ENCODE data around the gene ASIC1. TPM values are rescaled to one million over a fixed set of nuclear protein-coding genes. Genes with fewer than 3 reads are reported as not detected.

The ASIC1 gene
- total RNA-seq, 1 experiment from 2014 or later: 6.0 TPM

GRCh38 chr12:50051101-50051806, 6.1 kb upstream of the ASIC1 start:
- Histone ChIP-seq H3F3A (ENCODE audit: low read length, unreplicated experiment) (no peaks in the 10 kb centered on the region), H3K9ac (ENCODE audit: low read length) (no peak overlapping the region), H3K9me2 (replicated peaks; ENCODE audit: low read length) (no peaks in the 10 kb centered on the region), H3K79me2 (ENCODE audit: low read length) (no peaks in the 10 kb centered on the region), H3K4me1 (ENCODE audit: insufficient read depth, low read length) (peaks cover 3% of the 10 kb centered on the region), H3K4me2 (ENCODE audit: low read length) (no peak overlapping the region), H3K36me3 (ENCODE audit: low read depth, low read length) (no peaks in the 10 kb centered on the region), H3K9me3 (ENCODE audit: low read length) (no peaks in the 10 kb centered on the region), H4K20me1 (ENCODE audit: low read length) (no peaks in the 10 kb centered on the region), H3K27me3 (ENCODE audit: low read length) (no peaks in the 10 kb centered on the region), H3K4me3 (ENCODE audit: low read length) (no peak overlapping the region), H3K27ac (ENCODE audit: low read length) (no peak overlapping the region), H2AFZ (ENCODE audit: low read length) (no peak overlapping the region)
- ChIA-PET POLR2A (ENCODE audit: unreplicated experiment) (no interaction called here), CTCF (no interaction called here)
- TF ChIP-seq EZH2 (IDR thresholded peaks at IDR 0.05; ENCODE audit: low read length, unreplicated experiment) (no peak), EZH2phosphoT487 (IDR thresholded peaks at IDR 0.05; ENCODE audit: borderline replicate concordance, low read length) (no peak), CTCF (conservative IDR thresholded peaks at IDR 0.05; ENCODE audit: low read depth, low read length) (no peak)
- intact Hi-C loops (cut with micrococcal nuclease): no loop called here
- BruUV-seq (replicated peaks): no TSS peak
- DNase-seq (no peak), ATAC-seq (no peak)

GRCh38 chr12:50052544-50052943, 4.9 kb upstream of the ASIC1 start:
- H3K9me3 ChIP-seq (ENCODE audit: low read length): no peaks in the 10 kb centered on the region
- intact Hi-C loops (cut with micrococcal nuclease): no loop called here
- CTCF ChIA-PET: no interaction called here
- H3K9me2 ChIP-seq (replicated peaks; ENCODE audit: low read length): no peaks in the 10 kb centered on the region
- no peak for ATAC-seq
- no peaks in the 10 kb centered on the region for H3K79me2 ChIP-seq (ENCODE audit: low read length)
- no TSS peak for BruUV-seq (replicated peaks)
- H4K20me1 ChIP-seq (ENCODE audit: low read length): no peaks in the 10 kb centered on the region
- peaks cover 11% of the 10 kb centered on the region for H3K4me1 ChIP-seq (ENCODE audit: insufficient read depth, low read length)
- no peaks in the 10 kb centered on the region for H3F3A ChIP-seq (ENCODE audit: low read length, unreplicated experiment)
- no peak overlapping the region for H3K27ac ChIP-seq (ENCODE audit: low read length)
- no peak overlapping the region for H3K9ac ChIP-seq (ENCODE audit: low read length)
- H3K27me3 ChIP-seq (ENCODE audit: low read length): no peaks in the 10 kb centered on the region
- POLR2A ChIA-PET (ENCODE audit: unreplicated experiment): no interaction called here
- H3K4me3 ChIP-seq (ENCODE audit: low read length): no peak overlapping the region
- no peak for TF ChIP-seq CTCF (conservative IDR thresholded peaks at IDR 0.05; ENCODE audit: low read depth, low read length)
- TF ChIP-seq EZH2phosphoT487 (IDR thresholded peaks at IDR 0.05; ENCODE audit: borderline replicate concordance, low read length): no peak
- no peak for TF ChIP-seq EZH2 (IDR thresholded peaks at IDR 0.05; ENCODE audit: low read length, unreplicated experiment)
- H3K36me3 ChIP-seq (ENCODE audit: low read depth, low read length): no peaks in the 10 kb centered on the region
- H2AFZ ChIP-seq (ENCODE audit: low read length): no peak overlapping the region
- H3K4me2 ChIP-seq (ENCODE audit: low read length): no peak overlapping the region
- no peak for DNase-seq

GRCh38 chr12:50052964-50053363, 4.4 kb upstream of the ASIC1 start:
- H3K9me3 ChIP-seq (ENCODE audit: low read length): no peaks in the 10 kb centered on the region
- TF ChIP-seq EZH2 (IDR thresholded peaks at IDR 0.05; ENCODE audit: low read length, unreplicated experiment) (no peak), CTCF (conservative IDR thresholded peaks at IDR 0.05; ENCODE audit: low read depth, low read length) (no peak), EZH2phosphoT487 (IDR thresholded peaks at IDR 0.05; ENCODE audit: borderline replicate concordance, low read length) (no peak)
- H3K27ac ChIP-seq (ENCODE audit: low read length): no peak overlapping the region
- no peaks in the 10 kb centered on the region for H3K9me2 ChIP-seq (replicated peaks; ENCODE audit: low read length)
- ChIA-PET CTCF (no interaction called here), POLR2A (ENCODE audit: unreplicated experiment) (no interaction called here)
- H3K36me3 ChIP-seq (ENCODE audit: low read depth, low read length): no peaks in the 10 kb centered on the region
- H3K9ac ChIP-seq (ENCODE audit: low read length): no peak overlapping the region
- BruUV-seq (replicated peaks): no TSS peak
- ATAC-seq: no peak
- DNase-seq: no peak
- no peaks in the 10 kb centered on the region for H3F3A ChIP-seq (ENCODE audit: low read length, unreplicated experiment)
- H3K27me3 ChIP-seq (ENCODE audit: low read length): no peaks in the 10 kb centered on the region
- H3K4me1 ChIP-seq (ENCODE audit: insufficient read depth, low read length): peaks cover 11% of the 10 kb centered on the region
- intact Hi-C loops (cut with micrococcal nuclease): no loop called here
- H2AFZ ChIP-seq (ENCODE audit: low read length): no peak overlapping the region
- H3K4me3 ChIP-seq (ENCODE audit: low read length): no peak overlapping the region
- no peaks in the 10 kb centered on the region for H4K20me1 ChIP-seq (ENCODE audit: low read length)
- H3K4me2 ChIP-seq (ENCODE audit: low read length): no peak overlapping the region
- no peaks in the 10 kb centered on the region for H3K79me2 ChIP-seq (ENCODE audit: low read length)

All from PC-3 (cell line).